Gastroesophageal sphincter (tissue), 3 donors: ENCODE results near the gene PGAP3.

Experiments used
- POLR2A ChIP-seq, 2 donors: fragments of 450-650 bp; IDR thresholded peaks; one replicate each; pipeline ENCODE4 v1.6.1; 2017; ENCODE audit warnings: antibody characterized with exemption in 2 of 2, mild to moderate bottlenecking in 2 of 2, moderate library complexity in 1 of 2
- TF ChIP-seq, protein P1 (sequence below), 4 experiments: fragments of 200-600 bp in 2 of 4; fragments of 450-650 bp in 2 of 4; sonication (generic) in 1 of 4; IDR thresholded peaks; one replicate each; pipeline ENCODE4 v1.5.1; 2017 to 2019; ENCODE audit warnings: antibody characterized with exemption in 4 of 4, mild to moderate bottlenecking in 2 of 4, moderate library complexity in 2 of 4

GRCh38 chr17:39732586-39732985, 44.7 kb upstream of the PGAP3 start:
- TF ChIP-seq, protein P1, sequence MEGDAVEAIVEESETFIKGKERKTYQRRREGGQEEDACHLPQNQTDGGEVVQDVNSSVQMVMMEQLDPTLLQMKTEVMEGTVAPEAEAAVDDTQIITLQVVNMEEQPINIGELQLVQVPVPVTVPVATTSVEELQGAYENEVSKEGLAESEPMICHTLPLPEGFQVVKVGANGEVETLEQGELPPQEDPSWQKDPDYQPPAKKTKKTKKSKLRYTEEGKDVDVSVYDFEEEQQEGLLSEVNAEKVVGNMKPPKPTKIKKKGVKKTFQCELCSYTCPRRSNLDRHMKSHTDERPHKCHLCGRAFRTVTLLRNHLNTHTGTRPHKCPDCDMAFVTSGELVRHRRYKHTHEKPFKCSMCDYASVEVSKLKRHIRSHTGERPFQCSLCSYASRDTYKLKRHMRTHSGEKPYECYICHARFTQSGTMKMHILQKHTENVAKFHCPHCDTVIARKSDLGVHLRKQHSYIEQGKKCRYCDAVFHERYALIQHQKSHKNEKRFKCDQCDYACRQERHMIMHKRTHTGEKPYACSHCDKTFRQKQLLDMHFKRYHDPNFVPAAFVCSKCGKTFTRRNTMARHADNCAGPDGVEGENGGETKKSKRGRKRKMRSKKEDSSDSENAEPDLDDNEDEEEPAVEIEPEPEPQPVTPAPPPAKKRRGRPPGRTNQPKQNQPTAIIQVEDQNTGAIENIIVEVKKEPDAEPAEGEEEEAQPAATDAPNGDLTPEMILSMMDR (IDR thresholded peaks at IDR 0.05), result no peak
- no peak for TF ChIP-seq POLR2A (IDR thresholded peaks at IDR 0.05)
